ENCODE data around the gene GP1BA.

The GP1BA gene

GRCh38 chr17:4953451-4953961 is 21.4 kb downstream of the GP1BA start:
- no peak for TF ChIP-seq CTCF (IDR thresholded peaks at IDR 0.05; ENCODE audit: insufficient read depth, low read length, poor library complexity, severe bottlenecking)
- no peak for DNase-seq (ENCODE audit: extremely low read depth, insufficient read length)
- Histone ChIP-seq H3K4me3 (replicated peaks; ENCODE audit: low read depth, low read length) (no peak overlapping the region), H3K27me3 (replicated peaks; ENCODE audit: control insufficient read depth, insufficient read depth, low read length) (no peaks in the 10 kb centered on the region), H3K36me3 (ENCODE audit: control insufficient read depth, insufficient read depth, low read length) (no peaks in the 10 kb centered on the region)

GRCh38 chr17:4955091-4955490 is 23.0 kb downstream of the GP1BA start:
- DNase-seq (ENCODE audit: extremely low read depth, insufficient read length): no peak
- H3K4me3 ChIP-seq (replicated peaks; ENCODE audit: low read depth, low read length): no peak overlapping the region
- H3K27me3 ChIP-seq (replicated peaks; ENCODE audit: control insufficient read depth, insufficient read depth, low read length): no peaks in the 10 kb centered on the region
- peaks cover 7% of the 10 kb centered on the region for H3K36me3 ChIP-seq (ENCODE audit: control insufficient read depth, insufficient read depth, low read length)
- TF ChIP-seq CTCF (IDR thresholded peaks at IDR 0.05; ENCODE audit: insufficient read depth, low read length, poor library complexity, severe bottlenecking): no peak

GRCh38 chr17:4956493-4957061 is 24.5 kb downstream of the GP1BA start:
- no peak for DNase-seq (ENCODE audit: extremely low read depth, insufficient read length)
- no peak overlapping the region for H3K4me3 ChIP-seq (replicated peaks; ENCODE audit: low read depth, low read length)
- peaks cover 11% of the 10 kb centered on the region for H3K36me3 ChIP-seq (ENCODE audit: control insufficient read depth, insufficient read depth, low read length)
- TF ChIP-seq CTCF (IDR thresholded peaks at IDR 0.05; ENCODE audit: insufficient read depth, low read length, poor library complexity, severe bottlenecking): peak; percentile 61
- no peaks in the 10 kb centered on the region for H3K27me3 ChIP-seq (replicated peaks; ENCODE audit: control insufficient read depth, insufficient read depth, low read length)

GRCh38 chr17:4958102-4958501 is 26.0 kb downstream of the GP1BA start:
- H3K36me3 ChIP-seq (ENCODE audit: control insufficient read depth, insufficient read depth, low read length): peaks cover 11% of the 10 kb centered on the region
- no peaks in the 10 kb centered on the region for H3K27me3 ChIP-seq (replicated peaks; ENCODE audit: control insufficient read depth, insufficient read depth, low read length)
- no peak for TF ChIP-seq CTCF (IDR thresholded peaks at IDR 0.05; ENCODE audit: insufficient read depth, low read length, poor library complexity, severe bottlenecking)
- H3K4me3 ChIP-seq (replicated peaks; ENCODE audit: low read depth, low read length): no peak overlapping the region
- DNase-seq (ENCODE audit: extremely low read depth, insufficient read length): no peak

GRCh38 chr17:4959261-4959965 is 27.3 kb downstream of the GP1BA start:
- DNase-seq (ENCODE audit: extremely low read depth, insufficient read length): no peak
- H3K4me3 ChIP-seq (replicated peaks; ENCODE audit: low read depth, low read length): no peak overlapping the region
- no peak for TF ChIP-seq CTCF (IDR thresholded peaks at IDR 0.05; ENCODE audit: insufficient read depth, low read length, poor library complexity, severe bottlenecking)
- peaks cover 11% of the 10 kb centered on the region for H3K36me3 ChIP-seq (ENCODE audit: control insufficient read depth, insufficient read depth, low read length)
- H3K27me3 ChIP-seq (replicated peaks; ENCODE audit: control insufficient read depth, insufficient read depth, low read length): no peaks in the 10 kb centered on the region

Measured in GM06990 (cell line).